HG03064 (cell line): Measurements from ENCODE around the gene IMPG1.
A peak's percentile ranks its signal among the peaks of the same experiment; 100 is the strongest.
"Not testable (repeated sequence)": the region's sequence is repeated elsewhere in the genome, so short reads cannot be mapped to it uniquely, and the experiment has no call there.

ENCODE experiments used
- ATAC-seq: cut with Tn5 transposase; IDR thresholded peaks from one replicate; pipeline ENCODE4 v1.9.1; 2021; ENCODE audit warnings: low read depth; ENCODE audit not compliant: unreplicated experiment

IMPG1 gene

GRCh38 chr6:75900216-75900615, 172.2 kb downstream of the IMPG1 start:
- ATAC-seq: not testable (repeated sequence)

GRCh38 chr6:75896526-75896925, 175.9 kb downstream of the IMPG1 start:
- ATAC-seq: no peak

- ATAC-seq: peak; percentile 13
Observed at GRCh38 chr6:75893776-75894152, 178.7 kb downstream of the IMPG1 start.

GRCh38 chr6:75893058-75893775, 179.2 kb downstream of the IMPG1 start:
- ATAC-seq: peak; percentile 85

GRCh38 chr6:75892384-75892783, 180.1 kb downstream of the IMPG1 start:
- no peak for ATAC-seq

- ATAC-seq: no peak
Observed at GRCh38 chr6:75884822-75885221, 187.6 kb downstream of the IMPG1 start.

- ATAC-seq: no peak
Observed at GRCh38 chr6:75882734-75883133, 189.7 kb downstream of the IMPG1 start.

- ATAC-seq: no peak
Observed at GRCh38 chr6:75880305-75880704, 192.2 kb downstream of the IMPG1 start.

GRCh38 chr6:75876152-75876551, 196.3 kb downstream of the IMPG1 start:
- no peak for ATAC-seq

GRCh38 chr6:75874224-75874623, 198.2 kb downstream of the IMPG1 start:
- ATAC-seq: no peak
